Activated gamma-delta T cell treated with anti-CD3 and anti-CD28 coated beads, Interleukin-2, amount 50 U/mL, for 16 hours (primary cell): ENCODE measurements around the gene SYNC.
"Not testable (repeated sequence)": the region's sequence is repeated elsewhere in the genome, so short reads cannot be mapped to it uniquely, and the experiment has no call there.

ENCODE experiments used
- DNase-seq: peaks from one replicate; pipeline ENCODE4 v3.0.0-alpha.2; 2020; ENCODE audit warnings: low read depth

SYNC gene

DNA sequence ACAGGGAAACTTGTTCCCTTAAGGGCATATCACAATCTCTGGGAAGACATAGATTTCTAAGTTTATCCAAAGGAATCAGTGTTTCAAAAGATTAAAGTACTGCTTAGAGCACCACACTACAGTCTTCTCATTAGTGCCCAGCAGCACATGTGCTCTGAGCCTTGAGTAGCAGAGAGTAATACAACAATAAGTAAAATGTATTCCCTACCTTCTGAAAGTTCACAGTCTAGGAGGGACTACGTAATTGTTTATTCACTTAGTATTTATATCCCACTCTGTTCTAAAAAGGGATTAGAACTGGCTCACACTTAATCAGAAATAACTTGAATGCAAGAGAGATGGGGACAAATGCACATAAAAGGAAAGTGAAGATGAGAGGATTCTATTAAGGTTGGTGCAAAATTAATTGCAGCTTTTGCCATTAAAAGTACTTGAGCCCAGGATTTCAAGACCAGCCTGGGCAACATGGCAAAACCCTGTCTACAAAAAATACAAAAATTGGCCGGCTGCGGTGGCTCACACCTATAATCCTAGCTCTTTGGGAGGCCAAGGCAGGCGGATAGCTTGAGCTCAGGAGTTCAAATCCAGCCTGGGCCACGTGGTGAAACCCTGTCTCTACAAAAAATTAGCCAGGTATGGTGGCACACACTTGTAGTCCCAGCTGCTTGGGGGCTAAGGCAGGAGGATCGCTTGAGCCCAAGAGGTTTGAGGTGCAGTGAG lies 9.0 kb downstream of the SYNC start:
- DNase-seq = no peak

DNA sequence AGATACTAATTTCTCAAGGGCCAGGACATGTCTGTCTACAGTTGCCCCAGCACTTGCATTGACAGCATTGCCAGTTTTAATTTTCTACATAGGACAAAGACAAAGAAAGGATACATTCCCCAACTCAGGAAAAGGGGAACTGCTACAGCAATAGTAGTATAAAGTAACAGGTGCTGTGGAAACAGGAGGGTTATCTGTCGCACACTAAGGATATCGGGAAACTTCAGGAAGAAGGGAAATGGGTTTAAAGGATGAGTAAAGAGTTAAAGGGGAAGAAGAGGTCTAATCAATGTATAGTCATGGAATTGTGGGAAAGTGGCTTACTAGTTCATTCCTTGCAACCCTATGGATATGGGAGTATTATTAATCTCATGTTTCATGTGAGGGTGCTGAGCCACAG lies 16.2 kb downstream of the SYNC start:
- DNase-seq = no peak

DNA sequence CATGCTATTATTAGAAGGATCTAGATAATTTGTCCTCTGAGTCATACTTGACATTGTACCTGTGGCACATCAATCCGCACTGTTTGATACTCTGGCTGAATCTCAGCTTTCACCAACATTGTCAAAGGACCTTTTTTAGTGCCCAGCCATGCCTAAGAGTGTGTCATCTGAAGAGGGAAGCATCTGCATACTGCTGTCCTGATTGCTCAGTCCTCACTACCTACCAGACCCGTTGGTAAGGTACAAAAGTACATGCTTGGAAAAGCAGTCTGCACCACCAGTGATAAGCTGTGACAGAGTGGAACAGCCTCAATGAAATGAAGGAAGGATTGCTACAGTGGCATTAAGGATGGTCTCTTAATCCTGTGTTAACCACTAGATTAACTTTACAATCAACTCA lies 17.1 kb downstream of the SYNC start:
- no peak for DNase-seq

GRCh38 chr1:32684167-32684811 lies 18.3 kb downstream of the SYNC start:
- no peak for DNase-seq

DNA sequence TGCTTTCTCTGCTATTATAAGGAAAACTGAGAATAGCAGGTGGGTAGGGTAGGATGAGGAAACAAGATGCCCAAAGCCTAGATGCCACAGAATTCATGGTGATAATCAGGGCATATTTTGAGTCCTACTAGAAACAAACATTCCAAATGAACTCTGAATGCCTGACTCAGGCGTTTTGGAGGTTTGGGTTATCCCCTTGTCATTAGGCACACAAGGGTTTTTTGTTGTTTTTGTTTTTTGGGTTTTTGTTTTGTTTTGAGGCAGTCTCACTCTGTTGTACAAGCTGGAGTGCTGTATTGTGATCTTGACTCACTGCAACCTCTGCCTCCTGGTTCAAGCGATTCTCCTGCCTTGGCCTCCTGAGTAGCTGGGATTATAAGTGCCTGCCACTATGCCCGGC lies 19.2 kb downstream of the SYNC start:
- DNase-seq = no peak

- DNase-seq = no peak
Observed at GRCh38 chr1:32681999-32682398, 20.6 kb downstream of the SYNC start.

- DNase-seq = no peak
Observed at GRCh38 chr1:32681509-32681908, 21.1 kb downstream of the SYNC start.

DNA sequence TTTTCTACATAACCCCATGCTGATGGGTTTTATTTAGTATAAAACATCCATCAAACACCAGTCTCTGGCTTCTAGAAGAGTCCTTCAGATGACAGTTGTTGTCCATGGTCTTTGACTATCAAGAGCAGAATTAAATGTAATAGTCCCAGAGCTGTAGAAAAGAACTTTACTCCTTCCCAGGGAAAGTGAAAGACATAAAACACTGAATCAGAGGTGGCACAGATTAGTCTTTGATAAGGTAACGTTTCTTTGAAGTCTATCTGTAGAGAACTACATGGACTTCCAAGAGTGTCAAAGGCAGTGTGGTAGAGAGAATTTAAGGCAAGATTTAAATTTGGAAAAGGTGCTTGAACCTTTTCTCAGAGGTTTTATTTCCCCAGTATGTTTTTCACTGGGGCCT lies 21.9 kb downstream of the SYNC start:
- no peak for DNase-seq

- DNase-seq = not testable (repeated sequence)
Observed at GRCh38 chr1:32679993-32680392, 22.6 kb downstream of the SYNC start.

DNA sequence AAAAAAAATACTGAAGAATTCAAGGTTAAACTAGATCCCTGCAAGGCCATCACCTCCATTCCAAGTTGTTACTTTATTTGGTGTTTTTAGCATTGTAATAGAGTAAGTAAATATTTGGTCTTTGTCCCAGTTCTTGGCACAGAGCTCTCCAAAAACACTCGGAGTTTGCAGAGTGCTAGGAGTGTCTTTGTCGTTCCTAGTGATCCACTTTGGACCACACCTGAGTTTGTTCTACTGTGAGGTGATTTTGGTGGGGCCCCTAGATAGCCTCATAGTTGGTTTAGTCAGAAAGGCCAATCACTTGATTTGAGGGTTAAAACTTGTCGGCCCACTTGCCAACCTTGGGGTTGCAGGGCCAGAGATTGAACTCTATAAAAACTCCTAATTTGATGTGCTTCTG lies 25.6 kb downstream of the SYNC start:
- no peak for DNase-seq

- DNase-seq = not testable (repeated sequence)
Observed at GRCh38 chr1:32668716-32669115, 33.9 kb downstream of the SYNC start.

DNA sequence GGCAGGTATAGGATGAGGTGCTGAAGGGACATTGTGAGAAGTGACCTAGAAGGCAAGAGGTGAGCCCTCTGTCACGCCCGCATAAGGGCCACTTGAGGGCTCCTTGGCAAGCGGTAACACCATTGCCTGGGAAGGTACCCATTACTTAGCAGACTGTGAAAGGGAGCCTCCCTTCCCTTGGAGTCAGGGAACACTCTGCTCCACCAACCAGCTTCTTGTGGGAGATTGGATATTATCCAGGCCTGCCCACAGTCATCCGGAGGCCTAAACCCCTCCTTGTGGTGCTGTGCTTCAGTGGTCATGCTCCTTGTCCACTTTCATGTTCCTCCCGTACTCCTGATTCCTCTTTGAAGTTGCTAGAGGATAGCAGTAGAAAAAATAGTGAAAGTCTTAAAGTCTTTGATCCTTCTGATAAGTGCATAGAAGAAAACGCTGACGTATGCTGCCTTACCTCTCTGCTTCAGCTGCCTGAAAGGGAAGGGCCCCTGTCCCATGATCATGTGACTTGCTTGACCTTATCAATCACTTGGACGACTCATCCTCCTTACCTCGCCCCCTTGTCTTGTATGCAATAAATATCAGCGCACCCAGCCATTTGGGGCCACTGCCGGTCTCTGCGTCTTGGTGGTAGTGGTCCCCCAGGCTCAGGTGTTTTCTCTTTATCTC lies 35.5 kb downstream of the SYNC start:
- DNase-seq = no peak

DNA sequence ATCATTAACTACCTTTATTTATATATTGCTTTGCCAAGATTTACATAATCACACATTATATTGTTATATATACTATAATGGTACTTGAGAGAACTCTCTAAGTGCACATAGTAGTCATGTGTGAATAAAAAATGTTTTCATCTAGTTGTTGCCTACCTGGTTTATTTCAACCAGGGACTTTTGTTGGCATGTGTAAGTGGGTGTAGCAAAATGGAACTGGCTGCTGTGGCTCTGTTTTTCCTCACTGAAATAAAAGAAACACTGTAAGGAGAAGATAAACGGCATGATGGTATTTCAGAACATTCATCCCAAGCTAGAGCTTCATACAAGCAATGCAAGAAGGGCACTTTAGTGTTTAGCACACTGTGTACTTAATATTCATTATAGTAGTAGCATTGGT lies 36.7 kb downstream of the SYNC start:
- DNase-seq = no peak

GRCh38 chr1:32659581-32659980 lies 43.0 kb downstream of the SYNC start:
- no peak for DNase-seq

- DNase-seq = no peak
Observed at GRCh38 chr1:32652244-32652962, 50.2 kb downstream of the SYNC start.

DNA sequence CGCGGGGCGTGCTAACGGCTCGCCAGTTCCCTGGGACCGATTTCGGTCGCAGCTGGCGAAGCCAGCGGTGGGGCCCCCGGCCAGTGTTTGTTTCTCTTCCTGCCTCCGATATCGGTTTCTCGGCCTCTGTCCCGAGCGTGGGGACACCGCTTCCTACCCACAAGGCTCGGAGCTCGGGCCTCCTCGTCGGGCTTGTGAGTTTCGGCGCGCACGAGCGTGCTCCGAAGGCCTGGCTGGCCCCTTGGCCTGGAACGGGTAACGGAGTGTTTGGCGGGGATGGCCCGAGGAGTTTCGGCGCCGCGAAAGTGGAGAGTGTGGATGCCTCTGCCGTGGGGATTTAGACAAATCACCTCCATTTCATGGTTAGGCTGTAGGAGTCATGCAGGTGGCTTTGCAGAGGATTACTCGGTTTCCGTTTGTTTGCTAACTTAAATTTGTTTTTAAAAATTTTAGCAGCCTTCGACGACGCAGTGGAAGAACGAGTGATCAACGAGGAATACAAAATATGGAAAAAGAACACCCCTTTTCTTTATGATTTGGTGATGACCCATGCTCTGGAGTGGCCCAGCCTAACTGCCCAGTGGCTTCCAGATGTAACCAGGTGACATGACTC lies 51.0 kb downstream of the SYNC start:
- DNase-seq = no peak

GRCh38 chr1:32650752-32651460 lies 51.7 kb downstream of the SYNC start, which contains the start of gene RBBP4:
TSS of gene RBBP4 (plus strand) at chr1:32651208. CDS start at chr1:32651307, 99 bp downstream.
- peak; percentile 98 for DNase-seq

DNA sequence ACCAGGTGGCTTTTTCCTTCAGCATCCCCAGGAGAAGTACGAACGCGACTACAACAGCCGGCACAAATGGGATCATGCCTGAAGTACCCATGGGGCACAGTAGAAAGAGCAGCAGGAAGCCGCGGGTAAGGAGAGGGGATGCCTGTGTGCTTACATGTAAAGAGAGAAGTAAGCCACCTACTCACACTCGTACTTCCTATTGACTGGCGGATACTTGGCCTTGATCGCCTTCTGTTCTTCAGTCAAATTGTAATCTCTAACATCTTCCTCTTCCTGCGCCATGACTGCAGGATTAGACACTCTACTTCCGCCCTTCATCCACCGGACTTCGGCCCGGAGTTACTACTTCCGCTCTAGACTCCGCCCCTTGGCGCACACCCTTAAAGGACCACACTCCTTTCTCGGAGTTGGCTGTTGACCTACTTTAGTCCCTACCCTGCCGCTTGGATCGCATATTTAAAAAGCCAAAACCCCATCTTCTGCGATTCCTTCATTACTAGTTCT lies 52.3 kb downstream of the SYNC start, which contains the start of gene ZBTB8OS:
Gene ZBTB8OS (minus strand): TSS at position 303 of the 504 bp plus-strand sequence. CDS start 21 bp downstream, at position 282.
- peak; percentile 77 for DNase-seq

- DNase-seq = no peak
Observed at GRCh38 chr1:32647308-32648134, 55.0 kb downstream of the SYNC start.

GRCh38 chr1:32644426-32644825 lies 58.1 kb downstream of the SYNC start:
- DNase-seq = no peak
